MM.1S (cell line): Measurements from ENCODE around the gene SPECC1L.

Experiments
- CTCF ChIP-seq: fragments of 300-600 bp; sonication (generic); IDR thresholded peaks from 2 replicates; pipeline ENCODE4 v1.5.1; 2016; ENCODE audit warnings: antibody characterized with exemption, low read length, mixed read lengths
- EZH2 ChIP-seq: fragments of 300-600 bp; sonication (generic); optimal IDR thresholded peaks from 2 replicates; pipeline ENCODE3; 2017; ENCODE audit warnings: low read depth, mild to moderate bottlenecking, antibody characterized with exemption, low read length, mixed read lengths
- EZH2phosphoT487 ChIP-seq: fragments of 300-600 bp; sonication (generic); IDR thresholded peaks from 2 replicates; pipeline ENCODE4 v1.6.1; 2018; ENCODE audit warnings: antibody characterized with exemption, low read length

DNA sequence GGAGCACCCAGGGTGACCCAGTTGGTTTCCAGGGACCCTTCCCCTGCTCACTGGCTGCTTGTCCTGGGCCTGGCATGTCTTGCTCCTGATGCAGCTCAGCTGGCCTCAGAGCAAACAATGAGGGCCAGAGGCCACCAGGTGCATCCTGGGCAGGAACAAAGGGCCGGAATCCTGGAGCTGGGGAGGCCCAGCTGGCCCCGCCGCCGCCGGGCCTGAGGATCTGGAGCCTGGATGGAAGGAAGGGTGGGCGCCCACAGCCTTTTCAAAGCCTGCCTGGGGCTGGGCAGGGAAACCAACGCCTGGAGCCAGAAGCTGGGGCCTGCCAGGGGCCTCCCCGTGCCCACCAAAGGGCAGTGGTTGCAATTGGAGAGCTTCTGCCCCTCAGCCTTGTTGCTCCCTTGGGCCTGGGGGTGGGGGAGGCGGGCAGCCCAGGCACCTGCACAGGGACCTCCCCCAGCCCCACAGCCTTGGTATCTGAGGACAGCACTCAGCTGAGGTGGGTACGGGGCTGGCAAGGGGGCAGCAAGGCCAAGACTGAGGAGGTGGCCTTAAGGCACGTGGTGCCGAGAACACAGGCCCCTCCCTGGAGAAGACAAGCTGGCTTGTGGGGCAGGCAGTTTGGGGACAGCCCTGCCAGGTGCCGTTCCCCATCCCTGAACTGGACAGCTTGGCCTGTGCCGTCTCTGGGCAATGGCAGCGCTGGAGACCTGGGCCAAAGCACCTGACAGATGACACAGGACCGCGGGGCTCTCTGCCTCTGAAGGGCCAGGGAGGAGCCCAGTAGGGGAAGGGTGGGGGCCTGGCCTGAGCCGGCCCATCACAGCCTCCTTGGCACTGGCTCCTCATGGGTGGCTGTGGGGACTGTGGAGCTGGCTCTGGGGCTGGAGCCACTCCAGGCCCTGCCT, 149.7 kb downstream of the SPECC1L start:
- TF ChIP-seq CTCF (no peak), EZH2 (no peak), EZH2phosphoT487 (no peak)
